ENCODE results near the gene TP53I3. TPM values are rescaled to one million over a fixed set of nuclear protein-coding genes. Genes with fewer than 3 reads are reported as not detected.
"Not testable (repeated sequence)": the region's sequence is repeated elsewhere in the genome, so short reads cannot be mapped to it uniquely, and the experiment has no call there.

The TP53I3 gene
- total and polyA plus RNA-seq, 2 of the 4 experiments (the other 2 are of a cell fraction) = 25.5 to 42.2 TPM

DNA sequence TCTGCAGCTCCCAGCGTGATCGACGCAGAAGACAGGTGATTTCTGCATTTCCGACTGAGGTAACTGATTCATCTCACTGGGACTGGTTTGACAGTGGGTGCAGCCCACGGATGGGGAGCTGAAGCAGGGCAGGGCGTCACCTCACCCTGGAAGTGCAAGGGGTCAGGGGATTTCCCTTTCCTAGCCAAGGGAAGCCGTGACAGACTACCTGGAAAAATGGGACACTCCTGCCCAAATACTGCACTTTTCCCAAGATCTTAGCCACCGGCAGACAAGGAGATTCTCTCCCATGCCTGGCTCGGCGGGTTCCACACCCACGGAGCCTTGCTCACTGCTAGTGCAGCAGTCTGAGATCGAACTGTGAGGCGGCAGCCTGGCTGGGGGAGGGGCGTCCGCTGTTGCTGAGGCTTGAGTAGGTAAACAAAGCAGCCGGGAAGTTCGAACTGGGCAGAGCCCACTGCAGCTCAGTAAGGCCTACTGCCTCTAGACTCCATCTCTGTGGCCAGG lies 10.6 kb upstream of the TP53I3 start:
- H3K56ac ChIP-seq (ENCODE audit: extremely low read depth, insufficient read depth, low read length); H3K14ac ChIP-seq (replicated peaks; ENCODE audit: low read depth, low read length); H2AFZ ChIP-seq (replicated peaks; ENCODE audit: low read length, poor library complexity); H3K79me1 ChIP-seq (ENCODE audit: low read depth in 1 of 2, low read length in 2 of 2); H3K4me3 ChIP-seq (ENCODE audit: insufficient read depth, low read depth, low read length); H4K20me1 ChIP-seq (ENCODE audit: insufficient read depth, low read length); H3K18ac ChIP-seq (ENCODE audit: low read depth, low read length); intact Hi-C loops (cut with micrococcal nuclease); H2AK9ac ChIP-seq (replicated peaks; ENCODE audit: low read depth, low read length, poor library complexity); H2BK15ac ChIP-seq (ENCODE audit: low read depth, low read length); H3K9ac ChIP-seq (ENCODE audit: low read depth, low read length); dilution Hi-C loops (cut with HindIII; ENCODE audit: low sequenced_read_pairs, unreplicated experiment); H4K91ac ChIP-seq (ENCODE audit: insufficient read depth, low read depth, low read length); H2AK5ac ChIP-seq (ENCODE audit: low read depth, low read length); DNase-seq; ATAC-seq (ENCODE audit: low read depth); H3K9me1 ChIP-seq (ENCODE audit: insufficient read depth, low read length); BruUV-seq (replicated peaks); H2BK120ac ChIP-seq (ENCODE audit: low read depth, low read length); H3K9me3 ChIP-seq (ENCODE audit: control insufficient read depth, insufficient read depth, low read length); CTCF ChIA-PET; H2BK20ac ChIP-seq (ENCODE audit: low read depth, low read length); H4K5ac ChIP-seq (ENCODE audit: low read depth, low read length); H3K4me2 ChIP-seq (ENCODE audit: low read depth, low read length); H3K27ac ChIP-seq (ENCODE audit: insufficient read depth, low read length); H3K4ac ChIP-seq (ENCODE audit: low read depth, low read length); in situ Hi-C loops (cut with MboI; ENCODE audit: low sequenced_read_pairs); H3K23ac ChIP-seq (ENCODE audit: low read depth, low read length); H2BK5ac ChIP-seq (ENCODE audit: low read depth, low read length, poor library complexity, severe bottlenecking); H3K27me3 ChIP-seq (ENCODE audit: control insufficient read depth, insufficient read depth, low read length); H3K4me1 ChIP-seq (ENCODE audit: control insufficient read depth, insufficient read depth, low read length); H4K8ac ChIP-seq (ENCODE audit: low read depth in 2 of 2, low read length in 2 of 2); H3K36me3 ChIP-seq (ENCODE audit: control insufficient read depth, insufficient read depth, low read length): not testable (repeated sequence)
- 80% methylated on average over 3 of the region's 17 CpGs; no CpG with 5 or more reads in 1 of the 2 experiments for WGBS, 2 experiments (ENCODE audit: extremely low coverage in 2 of 2, insufficient read length in 1 of 2)
- POLR2A ChIA-PET (ENCODE audit: unreplicated experiment) = interaction anchor here (0.6 kb wide), 1 partner anchor 10 kb away, joined by 3 read pairs; no protein-coding TSS in a partner anchor

DNA sequence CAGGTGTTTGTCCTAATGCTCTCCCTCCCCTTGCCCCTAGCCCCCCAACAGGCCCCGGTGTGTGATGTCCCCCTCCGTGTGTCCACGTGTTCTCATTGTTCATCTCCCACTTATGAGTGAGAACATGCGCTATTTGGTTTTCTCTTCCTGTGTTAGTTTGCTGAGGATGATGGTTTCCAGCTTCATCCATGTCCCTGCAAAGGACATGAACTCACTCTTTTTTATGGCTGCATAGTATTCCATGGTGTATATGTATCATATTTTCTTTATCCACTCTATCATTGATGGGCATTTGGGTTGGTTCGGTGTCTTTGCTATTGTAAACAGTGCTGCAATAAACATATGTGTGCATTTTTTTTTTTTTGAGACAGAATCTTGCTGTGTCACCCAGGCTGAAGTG lies 8.6 kb upstream of the TP53I3 start:
- H2BK15ac ChIP-seq (ENCODE audit: low read depth, low read length); intact Hi-C loops (cut with micrococcal nuclease); in situ Hi-C loops (cut with MboI; ENCODE audit: low sequenced_read_pairs); H4K91ac ChIP-seq (ENCODE audit: insufficient read depth, low read depth, low read length); H2AK5ac ChIP-seq (ENCODE audit: low read depth, low read length); H4K8ac ChIP-seq (ENCODE audit: low read depth in 2 of 2, low read length in 2 of 2); H2AFZ ChIP-seq (replicated peaks; ENCODE audit: low read length, poor library complexity); H2AK9ac ChIP-seq (replicated peaks; ENCODE audit: low read depth, low read length, poor library complexity); H3K4ac ChIP-seq (ENCODE audit: low read depth, low read length); H3K27me3 ChIP-seq (ENCODE audit: control insufficient read depth, insufficient read depth, low read length); H3K9ac ChIP-seq (ENCODE audit: low read depth, low read length); H3K18ac ChIP-seq (ENCODE audit: low read depth, low read length); dilution Hi-C loops (cut with HindIII; ENCODE audit: low sequenced_read_pairs, unreplicated experiment); H3K4me2 ChIP-seq (ENCODE audit: low read depth, low read length); H2BK5ac ChIP-seq (ENCODE audit: low read depth, low read length, poor library complexity, severe bottlenecking); H3K36me3 ChIP-seq (ENCODE audit: control insufficient read depth, insufficient read depth, low read length); H3K27ac ChIP-seq (ENCODE audit: insufficient read depth, low read length); H2BK120ac ChIP-seq (ENCODE audit: low read depth, low read length); ATAC-seq (ENCODE audit: low read depth); BruUV-seq (replicated peaks); H3K79me1 ChIP-seq (ENCODE audit: low read depth in 1 of 2, low read length in 2 of 2); H2BK20ac ChIP-seq (ENCODE audit: low read depth, low read length); POLR2A ChIA-PET (ENCODE audit: unreplicated experiment); DNase-seq; H3K9me3 ChIP-seq (ENCODE audit: control insufficient read depth, insufficient read depth, low read length); H3K4me1 ChIP-seq (ENCODE audit: control insufficient read depth, insufficient read depth, low read length); H3K9me1 ChIP-seq (ENCODE audit: insufficient read depth, low read length); H3K4me3 ChIP-seq (ENCODE audit: insufficient read depth, low read depth, low read length); H3K14ac ChIP-seq (replicated peaks; ENCODE audit: low read depth, low read length); H4K20me1 ChIP-seq (ENCODE audit: insufficient read depth, low read length); H3K23ac ChIP-seq (ENCODE audit: low read depth, low read length); CTCF ChIA-PET; H4K5ac ChIP-seq (ENCODE audit: low read depth, low read length); H3K56ac ChIP-seq (ENCODE audit: extremely low read depth, insufficient read depth, low read length): not testable (repeated sequence)
- no CpG with 5 or more reads among the region's 5 CpGs for WGBS, 2 experiments (ENCODE audit: extremely low coverage in 2 of 2, insufficient read length in 1 of 2)
